Astrocyte (in vitro differentiated cells and primary cell): ENCODE data around the gene GIMAP7.

ENCODE experiments used
- EZH2 ChIP-seq: IDR thresholded peaks from 2 replicates; pipeline ENCODE4 v1.6.1; 2012; ENCODE audit warnings: mild to moderate bottlenecking, low read length, inconsistent platforms; ENCODE audit not compliant: insufficient read depth
- TF ChIP-seq, protein P1 (sequence below): IDR thresholded peaks from 2 replicates; pipeline ENCODE4 v1.5.1; 2011; ENCODE audit warnings: low read depth, mild to moderate bottlenecking, inconsistent platforms, low read length, moderate library complexity; ENCODE audit not compliant: insufficient read depth

DNA sequence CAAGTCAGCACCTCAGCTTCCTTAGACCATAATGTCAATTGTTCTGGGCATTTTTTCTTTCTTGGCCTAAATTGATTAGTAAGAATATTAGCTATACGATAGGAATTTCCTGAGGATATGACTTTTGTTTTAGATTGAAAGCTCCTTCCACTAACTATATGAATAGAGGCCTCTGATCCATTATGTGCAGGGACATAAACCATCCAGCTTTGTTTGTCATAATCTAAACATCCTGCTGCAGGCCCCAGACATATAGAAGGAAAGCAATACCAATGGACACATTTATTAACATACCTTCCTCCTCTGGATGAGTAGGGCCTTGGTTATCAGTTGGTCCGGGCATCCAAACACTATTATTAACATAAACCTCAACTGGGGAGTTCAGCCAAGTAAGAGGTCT, 48.2 kb downstream of the GIMAP7 start:
- TF ChIP-seq, protein P1, sequence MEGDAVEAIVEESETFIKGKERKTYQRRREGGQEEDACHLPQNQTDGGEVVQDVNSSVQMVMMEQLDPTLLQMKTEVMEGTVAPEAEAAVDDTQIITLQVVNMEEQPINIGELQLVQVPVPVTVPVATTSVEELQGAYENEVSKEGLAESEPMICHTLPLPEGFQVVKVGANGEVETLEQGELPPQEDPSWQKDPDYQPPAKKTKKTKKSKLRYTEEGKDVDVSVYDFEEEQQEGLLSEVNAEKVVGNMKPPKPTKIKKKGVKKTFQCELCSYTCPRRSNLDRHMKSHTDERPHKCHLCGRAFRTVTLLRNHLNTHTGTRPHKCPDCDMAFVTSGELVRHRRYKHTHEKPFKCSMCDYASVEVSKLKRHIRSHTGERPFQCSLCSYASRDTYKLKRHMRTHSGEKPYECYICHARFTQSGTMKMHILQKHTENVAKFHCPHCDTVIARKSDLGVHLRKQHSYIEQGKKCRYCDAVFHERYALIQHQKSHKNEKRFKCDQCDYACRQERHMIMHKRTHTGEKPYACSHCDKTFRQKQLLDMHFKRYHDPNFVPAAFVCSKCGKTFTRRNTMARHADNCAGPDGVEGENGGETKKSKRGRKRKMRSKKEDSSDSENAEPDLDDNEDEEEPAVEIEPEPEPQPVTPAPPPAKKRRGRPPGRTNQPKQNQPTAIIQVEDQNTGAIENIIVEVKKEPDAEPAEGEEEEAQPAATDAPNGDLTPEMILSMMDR, result no peak
- TF ChIP-seq EZH2, result no peak
